Stimulated activated CD4-positive, alpha-beta T cell treated with anti-CD3 and anti-CD28 coated beads, TNF-alpha, amount 100 ng/mL, for 48 hours (primary cell): ENCODE results near the gene COL18A1.

Experiments used
- DNase-seq, 3 donors: peaks; one replicate each; pipeline ENCODE4 v3.0.0-alpha.2; 2020; ENCODE audit warnings: low read depth in 3 of 3

The COL18A1 gene

DNA sequence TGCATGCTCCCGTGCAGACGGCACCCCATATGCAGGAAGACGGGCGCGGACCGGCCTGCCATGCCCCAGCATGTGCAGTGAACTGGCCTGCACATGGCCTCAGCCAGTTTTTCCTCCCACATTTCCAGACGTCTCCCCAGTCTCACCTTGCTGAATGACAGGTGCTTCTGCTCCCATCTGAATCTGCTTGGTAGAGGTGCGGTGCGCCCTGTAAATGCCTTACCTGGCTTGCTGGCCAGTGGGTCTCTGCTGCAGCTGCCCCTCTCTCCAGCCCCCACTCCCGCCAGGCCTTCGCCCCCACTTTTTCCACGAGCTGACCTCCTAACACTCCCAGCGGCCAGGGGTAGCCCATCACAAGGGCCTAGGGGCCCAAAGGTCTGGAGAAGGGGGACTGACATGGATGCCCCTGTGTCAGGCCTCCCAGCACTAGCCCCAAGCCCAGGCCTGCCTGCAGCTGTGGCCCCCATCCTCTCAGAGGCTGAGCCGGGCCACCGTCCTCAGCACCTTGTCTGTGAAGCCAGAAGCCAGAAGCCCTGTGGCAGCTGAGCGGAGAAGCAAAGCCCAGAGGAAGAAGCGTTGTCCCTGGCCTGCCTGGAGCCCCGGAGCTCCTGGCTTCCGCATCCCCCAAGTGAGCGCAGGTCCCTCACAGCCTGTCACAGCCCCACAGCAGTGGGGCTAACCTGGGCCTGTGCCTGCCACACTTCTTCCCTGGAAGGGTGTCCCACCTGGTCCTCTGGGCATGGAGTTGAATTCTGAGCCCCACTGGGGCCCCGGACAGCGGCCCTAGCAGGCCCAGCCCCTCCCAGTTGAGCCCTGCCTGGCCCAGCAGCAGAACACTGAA is 140.9 kb downstream of the COL18A1 start:
- no peak for DNase-seq

- no peak for DNase-seq
These were observed 141.9 kb downstream of the COL18A1 start for GRCh38 chr21:45546636-45547544.

DNA sequence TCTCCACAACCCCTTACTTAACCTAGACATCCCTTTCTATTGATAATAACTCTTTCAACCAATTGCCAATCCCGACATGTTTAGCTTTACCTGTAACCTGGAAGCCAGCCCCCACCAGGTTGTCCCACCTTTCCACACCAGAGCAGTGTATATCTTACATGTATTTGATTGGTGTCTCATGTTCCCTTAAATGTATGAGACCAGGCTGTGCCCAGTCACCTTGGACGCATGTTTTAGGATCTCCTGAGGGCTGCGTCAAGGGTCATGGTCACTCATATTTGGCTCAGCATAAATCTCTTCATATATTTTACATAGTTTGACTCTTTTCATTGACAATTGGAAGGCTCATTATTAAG is 142.6 kb downstream of the COL18A1 start:
- no peak for DNase-seq

- no peak for DNase-seq
These were observed 143.9 kb downstream of the COL18A1 start for GRCh38 chr21:45548711-45549491.

- no peak for DNase-seq
These were observed 144.9 kb downstream of the COL18A1 start for GRCh38 chr21:45549626-45550463.

DNA sequence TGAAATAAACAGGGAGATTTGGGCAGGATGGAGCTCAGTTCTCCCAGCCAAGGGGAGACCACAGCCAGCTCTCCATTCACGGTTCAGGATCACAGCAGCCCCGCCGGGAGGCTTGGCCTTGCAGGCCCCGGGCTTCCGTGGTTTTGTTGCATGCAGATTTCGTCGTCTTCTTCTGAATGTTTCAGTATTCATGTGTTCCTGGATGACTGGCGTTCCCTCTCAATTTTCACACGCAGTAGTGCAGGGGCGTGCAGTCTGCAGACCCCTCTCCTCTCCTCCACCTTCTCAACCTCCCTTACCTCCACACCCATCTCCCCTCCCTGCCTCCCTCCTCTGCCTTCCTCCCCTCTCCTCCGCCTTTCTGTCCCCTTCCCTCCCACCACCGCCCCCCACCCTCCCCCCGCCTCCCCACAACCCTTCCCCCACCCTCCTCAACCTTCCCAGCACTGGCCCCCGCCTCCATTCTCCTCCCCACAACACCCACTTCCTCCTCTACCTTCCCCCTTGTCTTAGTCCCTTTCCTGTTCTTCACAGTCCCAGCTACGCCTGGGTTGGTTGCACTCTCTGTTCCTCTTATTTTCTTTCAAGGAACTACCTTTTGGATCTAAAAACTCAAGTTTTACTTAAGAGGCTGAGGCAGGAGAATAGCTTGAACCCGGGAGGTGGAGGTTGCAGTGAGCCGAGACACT is 145.7 kb downstream of the COL18A1 start:
- peak in 2 of 3 donors; percentile 42 to 54 for DNase-seq

DNA sequence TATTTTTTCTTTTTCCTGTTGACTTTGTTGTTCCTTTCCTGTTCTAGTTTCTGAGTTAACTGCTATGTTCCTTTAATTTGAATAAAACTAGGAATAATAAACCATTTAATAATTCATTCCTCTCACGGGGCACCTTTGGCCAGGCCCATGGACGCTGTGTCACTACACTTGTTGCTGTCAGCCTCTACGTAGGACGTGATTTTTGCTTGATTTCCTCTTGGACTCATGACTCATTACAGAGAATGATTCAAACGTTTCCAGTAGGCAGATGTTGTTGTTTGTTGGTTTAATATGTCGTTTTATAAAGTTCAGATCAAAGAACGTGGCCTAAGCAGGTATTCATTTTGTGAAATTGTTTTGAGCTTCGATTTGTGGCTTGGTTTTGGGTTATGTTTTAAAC is 146.4 kb downstream of the COL18A1 start:
- DNase-seq, result peak in 1 of 3 donors; percentile 49

DNA sequence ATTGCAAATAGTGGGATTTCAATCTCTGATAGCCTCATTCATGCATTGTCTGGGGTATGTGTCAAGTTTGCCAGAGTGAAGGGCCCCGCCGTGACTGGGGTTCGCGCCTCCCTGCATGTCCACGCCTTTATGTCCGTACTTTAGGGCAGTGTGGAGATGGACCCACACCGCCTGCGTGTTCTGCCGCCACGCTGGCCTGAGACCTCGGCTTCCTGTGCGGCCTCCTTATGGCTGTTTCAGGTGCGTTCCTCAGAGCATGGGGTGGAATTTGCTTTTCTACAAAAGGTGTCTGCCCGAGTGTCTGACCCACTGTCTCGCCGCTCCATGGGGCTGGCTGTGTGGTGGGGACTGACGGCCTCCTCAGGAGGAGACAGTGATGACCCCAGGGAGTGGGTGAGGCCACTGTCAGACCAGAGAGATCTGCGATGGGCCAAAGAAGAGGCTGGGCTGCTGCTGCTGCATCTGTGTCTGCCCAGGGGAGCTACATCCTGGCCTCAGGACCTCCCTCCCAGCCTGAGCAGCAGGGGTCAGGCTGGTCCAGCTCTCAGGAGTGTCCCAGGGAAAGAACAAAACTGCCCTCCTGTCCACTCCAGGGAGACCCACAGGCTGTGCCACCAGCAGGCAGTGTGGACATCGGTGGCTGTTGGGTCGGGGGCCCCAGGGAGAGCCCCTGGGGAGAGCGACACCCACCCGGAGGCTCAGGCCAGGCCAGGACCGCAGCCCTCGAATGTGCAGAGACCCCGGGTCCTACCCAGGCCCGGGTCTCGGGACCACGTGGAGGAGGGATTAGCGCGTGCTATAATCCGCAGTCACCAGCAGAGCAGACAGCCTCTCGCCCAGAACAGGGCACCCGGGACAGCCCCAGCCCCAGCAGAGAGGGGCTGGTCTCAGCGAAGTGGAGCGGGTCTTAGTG is 147.1 kb downstream of the COL18A1 start:
- no peak for DNase-seq

DNA sequence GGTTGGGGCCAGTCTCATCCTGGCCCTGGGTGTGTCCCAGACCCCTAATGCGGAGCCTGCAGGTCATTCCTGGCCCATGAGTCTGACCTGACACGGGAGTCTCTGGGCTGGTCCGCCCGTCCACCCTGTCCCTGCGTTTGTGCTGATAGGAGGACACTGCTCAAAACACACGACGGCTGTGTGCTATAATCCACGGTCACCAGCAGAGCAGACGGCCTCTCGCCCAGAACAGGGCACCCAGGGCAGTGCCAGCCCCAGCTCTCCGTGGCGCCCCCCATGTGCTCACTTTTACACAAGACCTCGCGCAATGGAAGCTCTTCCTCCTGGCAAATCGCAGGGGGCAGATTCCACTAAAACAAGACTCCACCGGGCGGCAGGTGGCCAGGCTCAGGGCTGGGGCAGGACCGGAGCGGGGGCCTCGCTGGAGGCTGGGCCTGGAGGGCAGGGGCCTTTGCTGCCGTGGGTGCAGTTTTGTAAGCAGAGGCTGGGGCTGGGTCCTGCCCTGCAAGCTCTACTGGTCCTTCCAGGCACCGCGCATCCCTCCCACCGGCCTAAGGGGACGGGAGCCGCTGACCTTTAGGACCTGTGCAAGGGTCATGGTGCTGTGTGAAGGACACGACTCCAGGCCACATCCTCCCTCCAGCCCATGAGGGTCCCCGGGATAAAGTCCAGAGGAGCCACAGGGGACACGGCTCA is 147.9 kb downstream of the COL18A1 start:
- DNase-seq, result no peak

GRCh38 chr21:45554477-45555175 is 149.7 kb downstream of the COL18A1 start:
- peak; percentile 70 to 81 (median 72) for DNase-seq

- no peak for DNase-seq
These were observed 150.2 kb downstream of the COL18A1 start for GRCh38 chr21:45555251-45555556.

DNA sequence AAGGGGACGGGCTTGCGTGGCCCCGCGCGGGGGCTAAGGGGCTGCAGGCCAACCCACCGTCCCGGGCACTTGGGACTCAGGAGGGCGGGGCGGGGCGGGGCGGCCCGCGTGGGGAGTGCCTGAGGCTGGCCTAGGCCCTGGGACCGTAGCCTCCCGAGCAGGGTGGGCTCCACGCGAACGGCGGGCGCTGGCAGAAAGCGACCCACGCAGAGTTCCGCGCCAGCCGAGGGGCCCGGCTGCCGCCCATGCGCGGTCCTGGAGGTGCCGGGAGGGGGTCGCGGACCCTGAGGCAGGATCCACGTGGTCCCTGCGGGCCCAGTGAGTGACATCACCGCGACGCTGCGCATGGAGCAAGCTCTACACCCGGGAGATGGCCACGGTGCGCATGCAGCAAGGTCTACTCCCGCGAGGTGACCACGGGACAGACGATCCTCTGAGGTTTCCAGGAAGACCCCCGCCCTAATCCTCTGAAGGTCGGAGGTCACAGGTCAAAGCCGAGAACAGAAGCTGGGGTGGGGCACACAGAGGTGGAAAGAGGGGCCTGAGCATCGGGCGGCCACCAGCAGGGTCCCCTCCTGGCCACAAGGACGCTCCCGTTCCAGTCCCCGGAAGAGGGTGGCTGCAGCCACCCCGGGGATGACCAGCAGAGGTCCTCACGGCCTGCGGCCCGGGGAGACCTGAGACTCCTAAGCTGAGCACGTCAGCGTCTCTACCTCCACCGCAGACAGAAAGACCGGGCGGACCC is 150.8 kb downstream of the COL18A1 start:
- peak in 1 of 3 donors; percentile 56 for DNase-seq

DNA sequence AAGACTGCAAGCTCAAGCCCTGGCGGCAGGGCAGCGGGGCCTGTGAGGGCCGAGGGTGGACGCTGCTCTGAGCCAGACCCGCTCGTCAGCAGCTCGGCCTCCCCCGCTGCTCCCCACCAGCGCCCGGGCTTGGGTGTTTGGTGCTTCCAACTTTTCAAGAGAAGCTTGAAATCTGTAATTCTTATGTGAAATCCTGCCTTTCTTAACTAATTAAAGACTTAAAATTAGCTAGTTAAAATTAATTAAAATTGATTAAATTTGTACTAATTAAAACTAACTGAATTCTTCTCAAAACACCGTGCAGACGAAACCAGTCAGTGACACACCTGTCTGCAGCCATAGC is 151.3 kb downstream of the COL18A1 start:
- no peak for DNase-seq

GRCh38 chr21:45556645-45557615 is 152.0 kb downstream of the COL18A1 start:
- no peak for DNase-seq

DNA sequence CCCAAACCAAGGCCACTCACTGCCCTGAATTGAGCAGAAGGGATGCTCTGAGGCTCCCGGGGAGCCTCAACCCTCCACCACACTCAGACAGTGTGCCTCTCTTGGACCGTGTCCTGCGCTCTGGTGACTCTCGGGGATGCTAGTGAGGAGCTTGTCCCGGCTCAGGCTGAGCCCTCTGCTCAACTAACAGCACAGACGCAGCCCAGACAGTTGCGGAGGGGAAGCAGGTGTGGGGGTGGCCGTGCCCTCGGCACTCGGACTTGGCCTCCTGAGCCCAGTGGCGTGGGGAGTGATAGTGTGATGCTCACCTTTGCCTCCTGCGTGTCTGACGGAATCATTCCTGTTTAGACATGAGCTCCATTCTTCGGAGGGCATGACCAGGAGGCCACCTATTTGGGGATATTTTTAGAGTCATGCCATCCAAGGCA is 152.7 kb downstream of the COL18A1 start:
- DNase-seq, result no peak

- no peak for DNase-seq
These were observed 153.2 kb downstream of the COL18A1 start for GRCh38 chr21:45558044-45558721.
